PC-9 (cell line): ENCODE data around the gene PDE4D.

Experiments
- EZH2 ChIP-seq: fragments of 200-600 bp; sonication (generic); IDR thresholded peaks from 2 replicates; pipeline ENCODE4 v1.8.0; 2017; ENCODE audit warnings: antibody characterized with exemption, low read depth
- TF ChIP-seq, protein P1 (sequence below): fragments of 200-600 bp; sonication (generic); conservative IDR thresholded peaks from 2 replicates; pipeline ENCODE4 v1.6.1; 2017; ENCODE audit warnings: mixed run types, antibody characterized with exemption, mild to moderate bottlenecking, moderate library complexity

DNA sequence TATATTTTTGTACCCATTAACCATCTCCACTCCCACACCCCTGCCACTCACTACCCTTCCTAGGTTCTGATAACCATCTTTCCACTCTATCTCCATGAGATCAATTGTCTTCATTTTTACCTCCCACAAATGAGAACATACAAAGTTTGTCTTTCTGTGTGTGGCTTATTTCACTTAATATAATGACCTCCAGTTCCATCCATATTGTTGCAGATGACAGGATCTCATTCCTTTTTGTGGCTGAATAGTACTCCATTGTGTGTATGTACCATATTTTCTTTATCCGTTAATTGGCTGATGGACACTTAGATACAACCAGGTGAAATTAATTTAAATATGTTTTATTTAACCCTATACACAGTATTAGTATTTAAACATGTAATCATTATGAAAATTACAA lies 552.9 kb downstream of the PDE4D start:
- TF ChIP-seq, protein P1, sequence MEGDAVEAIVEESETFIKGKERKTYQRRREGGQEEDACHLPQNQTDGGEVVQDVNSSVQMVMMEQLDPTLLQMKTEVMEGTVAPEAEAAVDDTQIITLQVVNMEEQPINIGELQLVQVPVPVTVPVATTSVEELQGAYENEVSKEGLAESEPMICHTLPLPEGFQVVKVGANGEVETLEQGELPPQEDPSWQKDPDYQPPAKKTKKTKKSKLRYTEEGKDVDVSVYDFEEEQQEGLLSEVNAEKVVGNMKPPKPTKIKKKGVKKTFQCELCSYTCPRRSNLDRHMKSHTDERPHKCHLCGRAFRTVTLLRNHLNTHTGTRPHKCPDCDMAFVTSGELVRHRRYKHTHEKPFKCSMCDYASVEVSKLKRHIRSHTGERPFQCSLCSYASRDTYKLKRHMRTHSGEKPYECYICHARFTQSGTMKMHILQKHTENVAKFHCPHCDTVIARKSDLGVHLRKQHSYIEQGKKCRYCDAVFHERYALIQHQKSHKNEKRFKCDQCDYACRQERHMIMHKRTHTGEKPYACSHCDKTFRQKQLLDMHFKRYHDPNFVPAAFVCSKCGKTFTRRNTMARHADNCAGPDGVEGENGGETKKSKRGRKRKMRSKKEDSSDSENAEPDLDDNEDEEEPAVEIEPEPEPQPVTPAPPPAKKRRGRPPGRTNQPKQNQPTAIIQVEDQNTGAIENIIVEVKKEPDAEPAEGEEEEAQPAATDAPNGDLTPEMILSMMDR: no peak
- TF ChIP-seq EZH2: no peak
